Stomach (tissue), 4 donors: ENCODE measurements around the gene RNASE7.

Experiments used
- CTCF ChIP-seq, 7 experiments: fragments of 450-650 bp in 4 of 7; fragments of 200-600 bp in 3 of 7; sonication (generic) in 3 of 7; IDR thresholded peaks; one replicate each; pipeline ENCODE4 v1.5.1; 2016 to 2019; ENCODE audit warnings: antibody characterized with exemption in 7 of 7, control low read depth in 2 of 7, mild to moderate bottlenecking in 1 of 7
- POLR2A ChIP-seq, 4 donors: fragments of 450-650 bp; IDR thresholded peaks; one replicate each; pipeline ENCODE4 v1.6.1; 2016; ENCODE audit warnings: antibody characterized with exemption in 4 of 4, control low read depth in 2 of 4, mild to moderate bottlenecking in 1 of 4, moderate library complexity in 1 of 4
- POLR2AphosphoS5 ChIP-seq, 3 donors: sonication (generic); formaldehyde crosslinking; IDR thresholded peaks; one replicate each; pipeline ENCODE4 v1.6.1; 2016; ENCODE audit warnings: antibody characterized with exemption in 3 of 3

GRCh38 chr14:21089877-21090193, 47.7 kb downstream of the RNASE7 start:
- no peak for TF ChIP-seq CTCF (IDR thresholded peaks at IDR 0.05)
- TF ChIP-seq POLR2A (IDR thresholded peaks at IDR 0.05), result no peak
- TF ChIP-seq POLR2AphosphoS5 (IDR thresholded peaks at IDR 0.05), result no peak
